Mucosa of descending colon (tissue), 3 donors: ENCODE data around the gene SDCCAG8. TPM values are rescaled to one million over a fixed set of nuclear protein-coding genes. Genes with fewer than 3 reads are reported as not detected.

Source experiments
- ATAC-seq: fragments of 200-7000 bp; cut with Tn5 transposase; one replicate; pipeline ENCODE4 v1.9.1; 2020; ENCODE audit warnings: mild to moderate bottlenecking, moderate library complexity
- DNase-seq, 3 donors: peaks; one replicate each; pipeline ENCODE4 v3.0.0-alpha.2; 2020
- H3K36me3 ChIP-seq: fragments of 200-600 bp; one replicate; pipeline ENCODE4 v1.8.0; 2021; ENCODE audit warnings: low read depth, mild to moderate bottlenecking
- H3K4me1 ChIP-seq: fragments of 200-600 bp; one replicate; pipeline ENCODE4 v1.8.0; 2021; ENCODE audit warnings: low read depth, mild to moderate bottlenecking
- H3K4me3 ChIP-seq: fragments of 200-600 bp; one replicate; pipeline ENCODE4 v1.8.0; 2021; ENCODE audit warnings: mild to moderate bottlenecking
- H3K9me3 ChIP-seq: fragments of 200-600 bp; one replicate; pipeline ENCODE4 v1.8.0; 2021; ENCODE audit warnings: mild to moderate bottlenecking
- CTCF ChIP-seq: fragments of 200-600 bp; IDR thresholded peaks from one replicate; pipeline ENCODE4 v1.8.0; 2022; ENCODE audit warnings: antibody characterized with exemption, mild to moderate bottlenecking
- intact Hi-C, 2 donors: fragments of 100-400 bp; cut with DNase I in 1 of 2; cut with micrococcal nuclease in 1 of 2; formaldehyde crosslinking; loops; one replicate each; pipeline versions ENCODE4 v1.11.0 to v1.11.1; 2022; cut with DNase I, micrococcal nuclease
- total RNA-seq, 3 donors: library from RNA; stranded (reverse); fragmentation: NEBNext Ultra II Directional in 2 of 3; extraction: Animal tissue kit (Norgen Biotek cat#: 25700) in 2 of 3; gene quantifications; one replicate each; pipeline versions ENCODE4 v1.2.1 to v1.2.4, GENCODE V29; 2021 to 2023
- donor health status: DM: no; HTN: no; CAD: no; lungs with moderate emphysema.
- donor health status: DM: no; HTN: no; CAD: no.
- donor health status: DM: no; HTN: yes; CAD: no.

The SDCCAG8 gene
- total RNA-seq, 3 donors from 2014 or later, result 22.1 to 37.5 (median 34.1) TPM

GRCh38 chr1:243218059-243218458 lies 37.8 kb upstream of the SDCCAG8 start:
- DNase-seq, result no peak
- no peak for ATAC-seq
- TF ChIP-seq CTCF, result no peak
- Histone ChIP-seq H3K4me3 (no peak overlapping the region), H3K4me1 (no peaks in the 10 kb centered on the region), H3K9me3 (no peaks in the 10 kb centered on the region), H3K36me3 (no peaks in the 10 kb centered on the region)
- intact Hi-C loops, result no loop called here

- TF ChIP-seq CTCF, result no peak
- DNase-seq (no peak), ATAC-seq (no peak)
- Histone ChIP-seq H3K9me3 (peaks cover 30% of the 10 kb centered on the region), H3K4me3 (no peak overlapping the region), H3K36me3 (no peaks in the 10 kb centered on the region), H3K4me1 (no peaks in the 10 kb centered on the region)
- intact Hi-C loops, result no loop called here
These were observed 28.2 kb upstream of the SDCCAG8 start for GRCh38 chr1:243227622-243228021.

GRCh38 chr1:243229526-243229925 lies 26.3 kb upstream of the SDCCAG8 start:
- DNase-seq, result no peak
- ATAC-seq, result no peak
- no peaks in the 10 kb centered on the region for H3K4me1 ChIP-seq
- H3K36me3 ChIP-seq, result no peaks in the 10 kb centered on the region
- no peak overlapping the region for H3K4me3 ChIP-seq
- no peak for TF ChIP-seq CTCF
- peaks cover 30% of the 10 kb centered on the region for H3K9me3 ChIP-seq
- intact Hi-C loops, result no loop called here

- no peaks in the 10 kb centered on the region for H3K36me3 ChIP-seq
- TF ChIP-seq CTCF, result no peak
- DNase-seq (no peak), ATAC-seq (no peak)
- H3K4me3 ChIP-seq, result no peak overlapping the region
- peaks cover 30% of the 10 kb centered on the region for H3K9me3 ChIP-seq
- intact Hi-C loops, result no loop called here
- H3K4me1 ChIP-seq, result no peaks in the 10 kb centered on the region
These were observed 24.9 kb upstream of the SDCCAG8 start for GRCh38 chr1:243230914-243231313.

GRCh38 chr1:243233908-243234307 lies 21.9 kb upstream of the SDCCAG8 start:
- TF ChIP-seq CTCF, result no peak
- no peaks in the 10 kb centered on the region for H3K36me3 ChIP-seq
- no peak for DNase-seq
- peaks cover 30% of the 10 kb centered on the region for H3K9me3 ChIP-seq
- no peak overlapping the region for H3K4me3 ChIP-seq
- intact Hi-C loops, result no loop called here
- no peaks in the 10 kb centered on the region for H3K4me1 ChIP-seq
- ATAC-seq, result no peak

- H3K4me3 ChIP-seq, result no peak overlapping the region
- DNase-seq, result no peak
- no peaks in the 10 kb centered on the region for H3K4me1 ChIP-seq
- no peak for TF ChIP-seq CTCF
- peaks cover 22% of the 10 kb centered on the region for H3K9me3 ChIP-seq
- no peaks in the 10 kb centered on the region for H3K36me3 ChIP-seq
- ATAC-seq, result no peak
- intact Hi-C loops, result no loop called here
These were observed 20.7 kb upstream of the SDCCAG8 start for GRCh38 chr1:243234978-243235647.
